CD4-positive, alpha-beta T cell (primary cell): ENCODE results near the gene ZNF317. TPM values are rescaled to one million over a fixed set of nuclear protein-coding genes. Genes with fewer than 3 reads are reported as not detected.

Experiments
- ATAC-seq: fragments of 200-7000 bp; cut with Tn5 transposase; one replicate; pipeline ENCODE4 v1.10.0; 2022; ENCODE audit warnings: mild to moderate bottlenecking; ENCODE audit not compliant: poor library complexity
- CTCF ChIA-PET: fragments of 350-600 bp; sonication (Branson Sonifier 250); formaldehyde crosslinking; loops from one replicate; lab custom pipeline; 2021; ENCODE audit warnings: antibody characterized with exemption, inconsistent platforms; lab: Charles Lee
- POLR2A ChIA-PET: fragments of 350-600 bp; sonication (Branson Sonifier 250); formaldehyde crosslinking; loops from one replicate; lab custom pipeline; 2021; ENCODE audit warnings: antibody characterized with exemption, inconsistent platforms; lab: Charles Lee
- DNase-seq, 14 experiments: peaks; one replicate each; pipeline ENCODE4 v3.0.0-alpha.2; 2013 to 2020; ENCODE audit warnings: mixed read lengths in 2 of 14
- H3K27ac ChIP-seq, 2 donors: one replicate each; pipeline versions ENCODE4 v1.5.1 to v1.7.0; 2013; ENCODE audit warnings: low read length in 2 of 2, low read depth in 1 of 2, mild to moderate bottlenecking in 1 of 2
- H3K27me3 ChIP-seq, 2 experiments: 1 replicate in 1 of 2; 2 replicates in 1 of 2; pipeline versions ENCODE4 v1.6.1 to v1.7.0; 2013; ENCODE audit warnings: low read length in 2 of 2, control low read depth in 1 of 2, mild to moderate bottlenecking in 1 of 2, moderate library complexity in 1 of 2; ENCODE audit not compliant: insufficient read depth in 2 of 2, control insufficient read depth in 1 of 2
- H3K36me3 ChIP-seq: one replicate; pipeline ENCODE4 v1.6.1; 2013; ENCODE audit warnings: low read length, control low read depth; ENCODE audit not compliant: insufficient read depth
- H3K4me1 ChIP-seq: one replicate; pipeline ENCODE4 v1.6.1; 2013; ENCODE audit warnings: low read length, control low read depth; ENCODE audit not compliant: insufficient read depth
- H3K4me3 ChIP-seq: one replicate; pipeline ENCODE4 v1.5.1; 2013; ENCODE audit warnings: mild to moderate bottlenecking, low read length, moderate library complexity
- H3K9me3 ChIP-seq, 2 experiments: 1 replicate in 1 of 2; 2 replicates in 1 of 2; pipeline versions ENCODE4 v1.6.1 to v1.7.0; 2013; ENCODE audit warnings: low read length in 2 of 2, mild to moderate bottlenecking in 2 of 2, control low read depth in 1 of 2, moderate library complexity in 1 of 2; ENCODE audit not compliant: control insufficient read depth in 1 of 2, insufficient read depth in 1 of 2
- H3K27ac Mint-ChIP-seq: one replicate; pipeline ENCODE4 v1.8.0; 2020; ENCODE audit warnings: mixed read lengths
- H3K27me3 Mint-ChIP-seq: one replicate; pipeline ENCODE4 v1.8.0; 2021; ENCODE audit warnings: mixed read lengths
- H3K36me3 Mint-ChIP-seq: one replicate; pipeline ENCODE4 v1.8.0; 2021; ENCODE audit warnings: low read depth, mixed read lengths
- H3K4me1 Mint-ChIP-seq: one replicate; pipeline ENCODE4 v1.8.0; 2021; ENCODE audit warnings: low read depth, mixed read lengths
- H3K4me3 Mint-ChIP-seq: one replicate; pipeline ENCODE4 v1.8.0; 2020; ENCODE audit warnings: mild to moderate bottlenecking, mixed read lengths
- H3K9me3 Mint-ChIP-seq: one replicate; pipeline ENCODE4 v1.8.0; 2020; ENCODE audit warnings: mixed read lengths
- CTCF ChIP-seq: fragments of 200-600 bp; IDR thresholded peaks from one replicate; pipeline ENCODE4 v1.8.0; 2022; ENCODE audit warnings: antibody characterized with exemption, mild to moderate bottlenecking
- intact Hi-C, 2 experiments: fragments of 100-400 bp; cut with DNase I in 1 of 2; cut with micrococcal nuclease in 1 of 2; formaldehyde crosslinking; loops; one replicate each; pipeline versions ENCODE4 v1.15.1 to v1.9.0; 2023 to 2025; cut with DNase I, micrococcal nuclease
- polyA plus RNA-seq, 2 donors: library from polyadenylated mRNA; unstranded; fragments of 120-200 nt; gene quantifications; one replicate each; pipeline ENCODE4 v1.2.1, GENCODE V29; 2013
- total RNA-seq, 174 experiments: library from RNA in 2 of 174; stranded (reverse) in 2 of 174; gene quantifications; one replicate each; pipeline ENCODE4 v1.2.3 and lab custom pipeline; 2021 to 2026

The ZNF317 gene
- 100 to 1,000 TPM; 110 TPM for total RNA-seq
- 34.9 TPM for polyA plus RNA-seq (2013, experiment 1 of 2)
- polyA plus RNA-seq (2013, experiment 2 of 2) = 39.1 TPM
- total RNA-seq (lab: John Stamatoyannopoulos, UW) = 54.4 to 171 (median 84.0) reads per million in 172 experiments

GRCh38 chr19:9140159-9140874, at the start of gene ZNF317:
Gene ZNF317 (plus strand): TSS chr19:9140397. CDS start chr19:9156017, 15,620 bp downstream.
- CTCF ChIA-PET = no interaction called here
- peak; percentile 90 for ATAC-seq
- H3K27me3 ChIP-seq = no peaks in the 10 kb centered on the region

GRCh38 chr19:9107375-9107774, 32.8 kb upstream of the ZNF317 start, which contains the start of gene OR7G2:
Gene OR7G2 (minus strand): TSS chr19:9107475. CDS start chr19:9103243, 4,232 bp downstream.
- H3K27ac Mint-ChIP-seq = no peak within 1 kb of the TSS
- Histone ChIP-seq H3K27ac (no peak within 1 kb of the TSS), H3K36me3 (no peaks in the 10 kb centered on the region), H3K4me3 (no peak within 1 kb of the TSS), H3K4me1 (no peaks in the 10 kb centered on the region), H3K27me3 (peaks cover 2 to 4% of the 10 kb centered on the region in 2 experiments), H3K9me3 (no peaks in the 10 kb centered on the region)
- no peak for ATAC-seq
- no peak within 1 kb of the TSS for H3K4me3 Mint-ChIP-seq
- no peak for TF ChIP-seq CTCF
- DNase-seq = no peak
- H3K4me1 Mint-ChIP-seq = no peaks in the 10 kb centered on the region
- ChIA-PET POLR2A (no interaction called here), CTCF (no interaction called here)
- H3K27me3 Mint-ChIP-seq = peaks cover 36% of the 10 kb centered on the region
- intact Hi-C loops = no loop called here
- H3K9me3 Mint-ChIP-seq = no peaks in the 10 kb centered on the region
- H3K36me3 Mint-ChIP-seq = no peaks in the 10 kb centered on the region

More at GRCh38 chr19:9140159-9140874, at the start of gene ZNF317:
- peak within 1 kb of the TSS; percentile 96 for H3K4me3 Mint-ChIP-seq
- H3K27ac ChIP-seq = peak within 1 kb of the TSS; percentile 86 to 87
- peak; percentile 81 to 96 (median 85) for DNase-seq
- H3K36me3 Mint-ChIP-seq = peaks cover 49% of the 10 kb centered on the region
- H3K27ac Mint-ChIP-seq = peak within 1 kb of the TSS; percentile 94
- peaks cover 2% of the 10 kb centered on the region for H3K36me3 ChIP-seq
- no peak for TF ChIP-seq CTCF
- peaks cover 6 to 9% of the 10 kb centered on the region in 2 experiments for H3K9me3 ChIP-seq
- peak within 1 kb of the TSS; percentile 94 for H3K4me3 ChIP-seq
- peaks cover 48% of the 10 kb centered on the region for H3K4me1 Mint-ChIP-seq
- H3K27me3 Mint-ChIP-seq = peaks cover 5% of the 10 kb centered on the region
- POLR2A ChIA-PET = interaction anchor here (0.6 to 1.0 kb wide), 3 partner anchors 295 to 721 kb away, joined by 3 to 4 read pairs (median 4); partner anchors contain the start of genes ZNF266 and ZNF846
- H3K4me1 ChIP-seq = peaks cover 22% of the 10 kb centered on the region
- peaks cover 3% of the 10 kb centered on the region for H3K9me3 Mint-ChIP-seq
- intact Hi-C loops = loop anchor here (1.0 to 10.0 kb wide), 8 partner anchors 167 to 772 kb away; partner anchors contain the start of genes ZNF266 (in 2 of the 2), ZNF559 (in 2 of the 2), MBD3L1 (in 1 of the 2) and ZNF121 (in 1 of the 2)

- H3K27me3 Mint-ChIP-seq = peaks cover 36% of the 10 kb centered on the region
- no peak overlapping the region for H3K4me3 Mint-ChIP-seq
- no peak overlapping the region for H3K27ac Mint-ChIP-seq
- no peak for TF ChIP-seq CTCF
- no peak overlapping the region for H3K4me3 ChIP-seq
- intact Hi-C loops = no loop called here
- H3K27me3 ChIP-seq = peaks cover 2 to 4% of the 10 kb centered on the region in 2 experiments
- no peak for DNase-seq
- ChIA-PET CTCF (no interaction called here), POLR2A (no interaction called here)
- H3K9me3 ChIP-seq = no peaks in the 10 kb centered on the region
- ATAC-seq = no peak
- no peaks in the 10 kb centered on the region for H3K9me3 Mint-ChIP-seq
- H3K36me3 Mint-ChIP-seq = no peaks in the 10 kb centered on the region
- no peaks in the 10 kb centered on the region for H3K36me3 ChIP-seq
- H3K4me1 Mint-ChIP-seq = no peaks in the 10 kb centered on the region
- no peaks in the 10 kb centered on the region for H3K4me1 ChIP-seq
- no peak overlapping the region for H3K27ac ChIP-seq
Measured at GRCh38 chr19:9109959-9110358, 30.2 kb upstream of the ZNF317 start.
